ENCODE results near the gene CERS1.

The CERS1 gene

DNA sequence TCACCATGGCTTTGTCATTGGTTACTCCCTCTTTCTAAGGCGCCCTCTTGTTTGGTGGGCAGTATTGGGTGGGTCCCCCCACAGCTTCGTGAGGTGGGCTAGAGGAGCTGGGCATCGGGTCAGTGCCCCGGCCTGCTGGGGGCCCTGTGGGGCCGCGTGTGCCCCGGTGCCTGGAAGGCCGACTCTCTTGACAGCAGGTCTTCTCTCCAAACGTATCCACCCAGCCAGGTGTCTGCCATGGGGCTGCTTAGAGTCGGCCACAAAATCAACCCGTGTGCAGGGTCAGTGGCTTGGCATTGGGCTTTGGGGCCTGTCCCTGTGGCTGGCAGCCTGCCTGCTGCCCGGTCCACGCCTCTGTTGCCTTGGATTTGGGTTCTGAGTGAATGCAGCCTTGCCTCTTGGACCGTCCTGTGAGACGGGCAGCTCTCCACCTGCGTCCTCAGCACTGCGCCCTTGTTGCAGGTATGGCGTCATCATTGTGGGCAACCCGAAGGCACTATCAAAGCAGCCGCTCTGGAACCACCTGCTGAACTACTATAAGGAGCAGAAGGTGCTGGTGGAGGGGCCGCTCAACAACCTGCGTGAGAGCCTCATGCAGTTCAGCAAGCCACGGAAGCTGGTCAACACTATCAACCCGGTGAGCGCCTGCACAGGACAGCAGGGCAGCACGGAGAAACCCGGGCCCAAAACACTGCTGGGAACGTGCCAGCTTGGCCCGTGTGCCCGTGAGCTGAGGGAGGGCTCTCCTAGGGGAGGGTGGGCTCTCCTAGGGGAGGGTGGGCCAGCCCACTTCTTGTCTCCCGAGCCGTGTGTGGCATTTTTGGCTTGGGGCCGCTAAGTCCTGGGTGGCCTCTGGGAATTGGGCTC is 32.7 kb downstream of the CERS1 start:
- TF ChIP-seq ZNF433 (tag by site-specific recombination; IDR thresholded peaks at IDR 0.05; ENCODE audit: low read depth), result no peak
- TF ChIP-seq PRDM1 (tag by site-specific recombination; IDR thresholded peaks at IDR 0.05), result no peak
- no peak for TF ChIP-seq ZBTB6 (tag by site-specific recombination; IDR thresholded peaks at IDR 0.05)
- TF ChIP-seq ZNF26 (tag by site-specific recombination; IDR thresholded peaks at IDR 0.05), result no peak
- TF ChIP-seq ZNF473 (tag by site-specific recombination; IDR thresholded peaks at IDR 0.05), result no peak
- TF ChIP-seq ZNF768 (tag by site-specific recombination; IDR thresholded peaks at IDR 0.05), result no peak
- TF ChIP-seq ZNF501 (tag by site-specific recombination; IDR thresholded peaks at IDR 0.05), result no peak
- no peak for TF ChIP-seq ZNF521 (tag by site-specific recombination; IDR thresholded peaks at IDR 0.05)
- TF ChIP-seq ZXDB (tag by site-specific recombination; IDR thresholded peaks at IDR 0.05), result no peak
- no peak for TF ChIP-seq ZNF449 (tag by site-specific recombination; IDR thresholded peaks at IDR 0.05)
- ChIA-PET CTCF (interaction anchor here (0.6 to 3.8 kb wide), 4 partner anchors 17 to 395 kb away, joined by 3 to 18 read pairs (median 5); no protein-coding TSS in a partner anchor), POLR2A (interaction anchor here (0.6 kb wide), 2 partner anchors 25 to 109 kb away, joined by 4 to 5 read pairs; no protein-coding TSS in a partner anchor)
- Histone ChIP-seq H3K27ac (ENCODE audit: extremely low read depth, low read depth, low read length) (no peak overlapping the region), H3K4me1 (ENCODE audit: control insufficient read depth, insufficient read depth, low read length) (no peaks in the 10 kb centered on the region), H3K4me3 (ENCODE audit: low read depth, low read length) (no peak overlapping the region), H3K36me3 (ENCODE audit: control insufficient read depth in 2 of 2, insufficient read depth in 1 of 2, low read length in 2 of 2) (peaks cover 28 to 97% of the 10 kb centered on the region in 2 experiments), H3K9me3 (ENCODE audit: control insufficient read depth, insufficient read depth, low read depth, low read length) (no peaks in the 10 kb centered on the region)

DNA sequence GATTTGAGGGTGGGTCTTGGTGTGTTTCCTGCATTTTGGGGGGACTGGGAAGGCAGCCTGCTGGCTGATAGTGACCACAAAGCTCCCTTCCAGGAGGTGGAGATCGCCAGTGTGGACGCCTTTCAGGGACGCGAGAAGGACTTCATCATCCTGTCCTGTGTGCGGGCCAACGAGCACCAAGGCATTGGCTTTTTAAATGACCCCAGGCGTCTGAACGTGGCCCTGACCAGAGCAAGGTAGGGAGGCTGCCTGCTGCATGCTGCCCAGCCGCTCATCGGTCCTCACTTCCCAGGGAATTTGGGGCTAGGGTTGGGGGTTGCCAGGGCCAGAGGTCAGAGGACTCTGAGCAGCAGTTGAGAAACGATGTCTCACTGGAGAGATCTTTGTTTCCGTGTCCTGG is 34.0 kb downstream of the CERS1 start:
- POLR2A ChIA-PET, result no interaction called here

More for the DNA sequence above, 34.0 kb downstream of the CERS1 start:
- TF ChIP-seq SALL2 (tag by site-specific recombination; IDR thresholded peaks at IDR 0.05; ENCODE audit: borderline replicate concordance), result no peak
- TF ChIP-seq SCRT1 (tag by site-specific recombination; IDR thresholded peaks at IDR 0.05; ENCODE audit: borderline replicate concordance), result no peak
- no peak for TF ChIP-seq ZNF670 (tag by site-specific recombination; IDR thresholded peaks at IDR 0.05; ENCODE audit: low read depth)
- no peak for TF ChIP-seq ZNF433 (tag by site-specific recombination; IDR thresholded peaks at IDR 0.05; ENCODE audit: low read depth)
- TF ChIP-seq ZNF18 (tag by site-specific recombination; IDR thresholded peaks at IDR 0.05), result no peak
- TF ChIP-seq ZNF19 (tag by site-specific recombination; IDR thresholded peaks at IDR 0.05; ENCODE audit: low read depth), result no peak
- no peak for TF ChIP-seq ZBTB7A (tag by site-specific recombination; IDR thresholded peaks at IDR 0.05; ENCODE audit: low read depth)
- TF ChIP-seq SETDB1 (IDR thresholded peaks at IDR 0.05; ENCODE audit: insufficient read length, low read length), result no peak
- no peak for TF ChIP-seq ZNF549 (tag by site-specific recombination; IDR thresholded peaks at IDR 0.05)
- TF ChIP-seq ZNF658 (tag by site-specific recombination; IDR thresholded peaks at IDR 0.05), result no peak
- no peak for TF ChIP-seq INSM2 (tag by site-specific recombination; IDR thresholded peaks at IDR 0.05)
- no peak for TF ChIP-seq ZNF555 (tag by site-specific recombination; conservative IDR thresholded peaks at IDR 0.05)
- TF ChIP-seq, protein P1, sequence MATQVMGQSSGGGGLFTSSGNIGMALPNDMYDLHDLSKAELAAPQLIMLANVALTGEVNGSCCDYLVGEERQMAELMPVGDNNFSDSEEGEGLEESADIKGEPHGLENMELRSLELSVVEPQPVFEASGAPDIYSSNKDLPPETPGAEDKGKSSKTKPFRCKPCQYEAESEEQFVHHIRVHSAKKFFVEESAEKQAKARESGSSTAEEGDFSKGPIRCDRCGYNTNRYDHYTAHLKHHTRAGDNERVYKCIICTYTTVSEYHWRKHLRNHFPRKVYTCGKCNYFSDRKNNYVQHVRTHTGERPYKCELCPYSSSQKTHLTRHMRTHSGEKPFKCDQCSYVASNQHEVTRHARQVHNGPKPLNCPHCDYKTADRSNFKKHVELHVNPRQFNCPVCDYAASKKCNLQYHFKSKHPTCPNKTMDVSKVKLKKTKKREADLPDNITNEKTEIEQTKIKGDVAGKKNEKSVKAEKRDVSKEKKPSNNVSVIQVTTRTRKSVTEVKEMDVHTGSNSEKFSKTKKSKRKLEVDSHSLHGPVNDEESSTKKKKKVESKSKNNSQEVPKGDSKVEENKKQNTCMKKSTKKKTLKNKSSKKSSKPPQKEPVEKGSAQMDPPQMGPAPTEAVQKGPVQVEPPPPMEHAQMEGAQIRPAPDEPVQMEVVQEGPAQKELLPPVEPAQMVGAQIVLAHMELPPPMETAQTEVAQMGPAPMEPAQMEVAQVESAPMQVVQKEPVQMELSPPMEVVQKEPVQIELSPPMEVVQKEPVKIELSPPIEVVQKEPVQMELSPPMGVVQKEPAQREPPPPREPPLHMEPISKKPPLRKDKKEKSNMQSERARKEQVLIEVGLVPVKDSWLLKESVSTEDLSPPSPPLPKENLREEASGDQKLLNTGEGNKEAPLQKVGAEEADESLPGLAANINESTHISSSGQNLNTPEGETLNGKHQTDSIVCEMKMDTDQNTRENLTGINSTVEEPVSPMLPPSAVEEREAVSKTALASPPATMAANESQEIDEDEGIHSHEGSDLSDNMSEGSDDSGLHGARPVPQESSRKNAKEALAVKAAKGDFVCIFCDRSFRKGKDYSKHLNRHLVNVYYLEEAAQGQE (tag by site-specific recombination; IDR thresholded peaks at IDR 0.05), result no peak
- Histone ChIP-seq H3K36me3 (ENCODE audit: control insufficient read depth in 2 of 2, insufficient read depth in 1 of 2, low read length in 2 of 2) (peaks cover 31 to 97% of the 10 kb centered on the region in 2 experiments), H3K4me3 (ENCODE audit: low read depth, low read length) (no peak overlapping the region), H3K4me1 (ENCODE audit: control insufficient read depth, insufficient read depth, low read length) (no peaks in the 10 kb centered on the region), H3K27ac (ENCODE audit: extremely low read depth, low read depth, low read length) (no peak overlapping the region), H3K9me3 (ENCODE audit: control insufficient read depth, insufficient read depth, low read depth, low read length) (no peaks in the 10 kb centered on the region)
- CTCF ChIA-PET, result interaction anchor here (0.8 to 0.9 kb wide), 2 partner anchors 9 to 11 kb away, joined by 4 to 5 read pairs; no protein-coding TSS in a partner anchor

All from HEK293 (cell line).